Measurements from ENCODE around the gene TLE7. TPM values are rescaled to one million over a fixed set of nuclear protein-coding genes. Genes with fewer than 3 reads are reported as not detected.

Gene TLE7
- total RNA-seq, 1 experiment from 2014 or later, result not detected

- TF ChIP-seq CTCF (IDR thresholded peaks at IDR 0.05; ENCODE audit: unreplicated experiment), result no peak
- ChIA-PET POLR2A (no interaction called here), CTCF (interaction anchor here (1.0 to 11.5 kb wide), 4 partner anchors 81 to 129 kb away, joined by 4 to 212 read pairs (median 54); no protein-coding TSS in a partner anchor)
- intact Hi-C loops (cut with micrococcal nuclease), result no loop called here
- BruUV-seq (replicated peaks), result no TSS peak
- Mint-ChIP-seq H3K4me3 (ENCODE audit: unreplicated experiment) (no peak overlapping the region), H3K36me3 (ENCODE audit: insufficient read depth, unreplicated experiment) (no peaks in the 10 kb centered on the region), H3K27ac (ENCODE audit: low read depth, unreplicated experiment) (no peak overlapping the region), H3K9me3 (ENCODE audit: unreplicated experiment) (no peaks in the 10 kb centered on the region), H3K27me3 (ENCODE audit: insufficient read depth, unreplicated experiment) (peaks cover 44% of the 10 kb centered on the region), H3K4me1 (ENCODE audit: insufficient read depth, unreplicated experiment) (no peaks in the 10 kb centered on the region)
- no peak for DNase-seq (ENCODE audit: unreplicated experiment)
Observed at GRCh38 chr16:71409011-71409775, 32.7 kb downstream of the TLE7 start.

DNA sequence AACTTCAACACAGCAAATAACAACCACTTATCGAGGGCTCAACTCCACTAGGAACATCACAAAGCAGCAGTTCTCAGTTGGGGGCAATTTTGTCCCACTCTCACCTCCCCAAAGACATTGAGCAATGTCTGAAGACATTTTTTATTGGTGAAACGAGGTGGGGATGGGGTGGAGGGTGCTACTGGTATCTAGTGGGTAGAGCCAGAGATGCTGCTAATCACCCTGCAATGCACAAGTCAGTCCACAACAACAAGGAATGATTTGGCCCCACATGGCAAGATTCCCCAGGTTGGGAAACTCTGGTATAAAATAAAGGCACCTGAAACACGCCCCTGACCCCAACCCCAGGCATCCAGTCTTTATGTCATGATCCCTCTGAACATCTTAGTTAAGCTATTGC lies 33.3 kb downstream of the TLE7 start:
- Mint-ChIP-seq H3K9me3 (ENCODE audit: unreplicated experiment) (no peaks in the 10 kb centered on the region), H3K4me3 (ENCODE audit: unreplicated experiment) (no peak overlapping the region), H3K27ac (ENCODE audit: low read depth, unreplicated experiment) (no peak overlapping the region), H3K36me3 (ENCODE audit: insufficient read depth, unreplicated experiment) (no peaks in the 10 kb centered on the region), H3K4me1 (ENCODE audit: insufficient read depth, unreplicated experiment) (no peaks in the 10 kb centered on the region), H3K27me3 (ENCODE audit: insufficient read depth, unreplicated experiment) (peaks cover 44% of the 10 kb centered on the region)
- no peak for TF ChIP-seq CTCF (IDR thresholded peaks at IDR 0.05; ENCODE audit: unreplicated experiment)
- no TSS peak for BruUV-seq (replicated peaks)
- ChIA-PET POLR2A (no interaction called here), CTCF (interaction anchor here (1.0 to 11.5 kb wide), 3 partner anchors 82 to 129 kb away, joined by 4 to 212 read pairs (median 83); no protein-coding TSS in a partner anchor)
- intact Hi-C loops (cut with micrococcal nuclease), result no loop called here
- no peak for DNase-seq (ENCODE audit: unreplicated experiment)

GRCh38 chr16:71407731-71408130 lies 34.1 kb downstream of the TLE7 start:
- H3K4me3 Mint-ChIP-seq (ENCODE audit: unreplicated experiment), result no peak overlapping the region
- no peaks in the 10 kb centered on the region for H3K9me3 Mint-ChIP-seq (ENCODE audit: unreplicated experiment)
- H3K36me3 Mint-ChIP-seq (ENCODE audit: insufficient read depth, unreplicated experiment), result no peaks in the 10 kb centered on the region
- intact Hi-C loops (cut with micrococcal nuclease), result no loop called here
- TF ChIP-seq CTCF (IDR thresholded peaks at IDR 0.05; ENCODE audit: unreplicated experiment), result no peak
- H3K27me3 Mint-ChIP-seq (ENCODE audit: insufficient read depth, unreplicated experiment), result peaks cover 44% of the 10 kb centered on the region
- ChIA-PET CTCF (interaction anchor here (0.6 to 11.5 kb wide), 5 partner anchors 10 to 1039 kb away, joined by 3 to 212 read pairs (median 3); no protein-coding TSS in a partner anchor), POLR2A (no interaction called here)
- no peak overlapping the region for H3K27ac Mint-ChIP-seq (ENCODE audit: low read depth, unreplicated experiment)
- DNase-seq (ENCODE audit: unreplicated experiment), result no peak
- BruUV-seq (replicated peaks), result no TSS peak
- no peaks in the 10 kb centered on the region for H3K4me1 Mint-ChIP-seq (ENCODE audit: insufficient read depth, unreplicated experiment)

GRCh38 chr16:71406724-71407123 lies 35.1 kb downstream of the TLE7 start:
- Mint-ChIP-seq H3K27me3 (ENCODE audit: insufficient read depth, unreplicated experiment) (peaks cover 43% of the 10 kb centered on the region), H3K27ac (ENCODE audit: low read depth, unreplicated experiment) (no peak overlapping the region), H3K4me3 (ENCODE audit: unreplicated experiment) (no peak overlapping the region), H3K4me1 (ENCODE audit: insufficient read depth, unreplicated experiment) (no peaks in the 10 kb centered on the region), H3K9me3 (ENCODE audit: unreplicated experiment) (no peaks in the 10 kb centered on the region), H3K36me3 (ENCODE audit: insufficient read depth, unreplicated experiment) (no peaks in the 10 kb centered on the region)
- ChIA-PET CTCF (interaction anchor here (1.2 to 11.5 kb wide), 3 partner anchors 48 to 132 kb away, joined by 4 to 212 read pairs (median 5); no protein-coding TSS in a partner anchor), POLR2A (no interaction called here)
- DNase-seq (ENCODE audit: unreplicated experiment), result no peak
- no peak for TF ChIP-seq CTCF (IDR thresholded peaks at IDR 0.05; ENCODE audit: unreplicated experiment)
- BruUV-seq (replicated peaks), result no TSS peak
- intact Hi-C loops (cut with micrococcal nuclease), result no loop called here
